ENCODE data around the gene SLC29A3. TPM values are rescaled to one million over a fixed set of nuclear protein-coding genes. Genes with fewer than 3 reads are reported as not detected.

The SLC29A3 gene
- total RNA-seq, 2 experiments from 2014 or later: 2.5 to 3.0 TPM

GRCh38 chr10:71370031-71370430 lies 51.0 kb downstream of the SLC29A3 start:
- ChIA-PET CTCF (interaction anchor here (0.9 kb wide), 1 partner anchor 338 kb away, joined by 3 read pairs; no protein-coding TSS in a partner anchor), POLR2A (no interaction called here)
- Mint-ChIP-seq H3K36me3 (no peaks in the 10 kb centered on the region), H3K9me3 (no peaks in the 10 kb centered on the region), H3K27ac (no peak overlapping the region), H3K4me3 (no peak overlapping the region), H3K4me1 (ENCODE audit: low read depth) (no peaks in the 10 kb centered on the region), H3K27me3 (peaks cover 3% of the 10 kb centered on the region)
- DNase-seq: no peak
- intact Hi-C loops (cut with micrococcal nuclease): no loop called here

GRCh38 chr10:71371750-71372166 lies 52.7 kb downstream of the SLC29A3 start:
- intact Hi-C loops (cut with micrococcal nuclease): no loop called here
- POLR2A ChIA-PET: no interaction called here
- no peak for DNase-seq
- H3K4me3 Mint-ChIP-seq: no peak overlapping the region
- CTCF ChIA-PET: interaction anchor here (1.4 to 1.6 kb wide), 3 partner anchors 12 to 525 kb away, joined by 3 to 6 read pairs (median 5); no protein-coding TSS in a partner anchor
- H3K36me3 Mint-ChIP-seq: no peaks in the 10 kb centered on the region
- H3K27me3 Mint-ChIP-seq: peaks cover 3% of the 10 kb centered on the region
- peaks cover 2% of the 10 kb centered on the region for H3K4me1 Mint-ChIP-seq (ENCODE audit: low read depth)
- no peak overlapping the region for H3K27ac Mint-ChIP-seq
- no peaks in the 10 kb centered on the region for H3K9me3 Mint-ChIP-seq

- intact Hi-C loops (cut with micrococcal nuclease): no loop called here
- H3K4me3 Mint-ChIP-seq: no peak overlapping the region
- H3K27me3 Mint-ChIP-seq: peaks cover 3% of the 10 kb centered on the region
- H3K27ac Mint-ChIP-seq: no peak overlapping the region
- peaks cover 7% of the 10 kb centered on the region for H3K4me1 Mint-ChIP-seq (ENCODE audit: low read depth)
- no peak for DNase-seq
- CTCF ChIA-PET: interaction anchor here (0.6 to 1.6 kb wide), 4 partner anchors 11 to 523 kb away, joined by 3 to 6 read pairs (median 4); no protein-coding TSS in a partner anchor
- POLR2A ChIA-PET: no interaction called here
- no peaks in the 10 kb centered on the region for H3K9me3 Mint-ChIP-seq
- H3K36me3 Mint-ChIP-seq: no peaks in the 10 kb centered on the region
Observed at GRCh38 chr10:71372882-71373495, 53.9 kb downstream of the SLC29A3 start.

GRCh38 chr10:71374481-71375233 lies 55.6 kb downstream of the SLC29A3 start:
- no peaks in the 10 kb centered on the region for H3K36me3 Mint-ChIP-seq
- intact Hi-C loops (cut with micrococcal nuclease): no loop called here
- no peak overlapping the region for H3K27ac Mint-ChIP-seq
- no peak overlapping the region for H3K4me3 Mint-ChIP-seq
- no peak for DNase-seq
- ChIA-PET CTCF (interaction anchor here (0.8 to 3.9 kb wide), 2 partner anchors 9 to 56 kb away, joined by 4 to 21 read pairs; partner anchors contain the start of gene SLC29A3), POLR2A (no interaction called here)
- no peaks in the 10 kb centered on the region for H3K9me3 Mint-ChIP-seq
- peaks cover 3% of the 10 kb centered on the region for H3K27me3 Mint-ChIP-seq
- H3K4me1 Mint-ChIP-seq (ENCODE audit: low read depth): peaks cover 7% of the 10 kb centered on the region

DNA sequence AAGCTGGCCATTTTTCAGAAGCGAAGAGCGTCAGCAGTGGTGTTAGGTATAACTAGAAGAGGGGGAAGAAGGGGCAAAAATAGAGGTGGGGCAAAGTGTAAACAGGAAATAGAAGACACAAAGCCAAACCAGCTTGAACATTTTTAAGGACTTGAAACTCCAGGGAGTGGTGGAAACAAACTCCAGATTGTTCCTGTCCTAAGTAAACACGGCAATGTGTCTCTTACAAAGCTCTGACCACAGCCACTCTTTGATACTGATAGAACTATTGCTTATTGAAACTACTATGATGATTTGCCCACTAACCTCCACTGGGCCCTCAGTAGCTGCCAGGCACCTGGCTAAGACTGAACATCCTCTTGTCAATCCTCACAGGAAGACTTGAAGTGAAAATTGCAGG lies 56.9 kb downstream of the SLC29A3 start:
- no peaks in the 10 kb centered on the region for H3K9me3 Mint-ChIP-seq

GRCh38 chr10:71378336-71379117 lies 59.5 kb downstream of the SLC29A3 start:
- DNase-seq: no peak
- ChIA-PET POLR2A (no interaction called here), CTCF (interaction anchor here (0.7 to 3.9 kb wide), 10 partner anchors 18 to 518 kb away, joined by 3 to 21 read pairs (median 4); partner anchors contain the start of genes CDH23 and SLC29A3)
- Mint-ChIP-seq H3K4me1 (ENCODE audit: low read depth) (peaks cover 7% of the 10 kb centered on the region), H3K4me3 (no peak overlapping the region), H3K36me3 (no peaks in the 10 kb centered on the region), H3K27me3 (no peaks in the 10 kb centered on the region), H3K27ac (no peak overlapping the region), H3K9me3 (no peaks in the 10 kb centered on the region)
- intact Hi-C loops (cut with micrococcal nuclease): no loop called here

More for the DNA sequence above, 56.9 kb downstream of the SLC29A3 start:
- Mint-ChIP-seq H3K4me1 (ENCODE audit: low read depth) (peaks cover 7% of the 10 kb centered on the region), H3K27me3 (peaks cover 2% of the 10 kb centered on the region), H3K27ac (no peak overlapping the region), H3K4me3 (peak overlapping the region; percentile 30), H3K36me3 (no peaks in the 10 kb centered on the region)
- ChIA-PET POLR2A (no interaction called here), CTCF (interaction anchor here (0.9 to 3.9 kb wide), 8 partner anchors 9 to 333 kb away, joined by 3 to 21 read pairs (median 4); partner anchors contain the start of gene SLC29A3)
- no peak for DNase-seq
- intact Hi-C loops (cut with micrococcal nuclease): no loop called here

- peaks cover 7% of the 10 kb centered on the region for H3K4me1 Mint-ChIP-seq (ENCODE audit: low read depth)
- no peaks in the 10 kb centered on the region for H3K27me3 Mint-ChIP-seq
- no peak overlapping the region for H3K4me3 Mint-ChIP-seq
- CTCF ChIA-PET: interaction anchor here (0.8 to 7.9 kb wide), 6 partner anchors 17 to 517 kb away, joined by 3 to 68 read pairs (median 7); partner anchors contain the start of gene CDH23
- H3K9me3 Mint-ChIP-seq: no peaks in the 10 kb centered on the region
- DNase-seq: no peak
- H3K36me3 Mint-ChIP-seq: no peaks in the 10 kb centered on the region
- POLR2A ChIA-PET: no interaction called here
- H3K27ac Mint-ChIP-seq: no peak overlapping the region
- intact Hi-C loops (cut with micrococcal nuclease): no loop called here
Observed at GRCh38 chr10:71379118-71379766, 60.2 kb downstream of the SLC29A3 start.

- intact Hi-C loops (cut with micrococcal nuclease): loop anchor here (5.0 to 10.0 kb wide), 2 partner anchors 431 to 514 kb away; no protein-coding TSS in a partner anchor
- ChIA-PET POLR2A (no interaction called here), CTCF (interaction anchor here (0.9 to 7.9 kb wide), 7 partner anchors 15 to 431 kb away, joined by 3 to 68 read pairs (median 3); no protein-coding TSS in a partner anchor)
- peaks cover 7% of the 10 kb centered on the region for H3K4me1 Mint-ChIP-seq (ENCODE audit: low read depth)
- H3K9me3 Mint-ChIP-seq: no peaks in the 10 kb centered on the region
- DNase-seq: no peak
- no peaks in the 10 kb centered on the region for H3K36me3 Mint-ChIP-seq
- no peak overlapping the region for H3K4me3 Mint-ChIP-seq
- no peak overlapping the region for H3K27ac Mint-ChIP-seq
- no peaks in the 10 kb centered on the region for H3K27me3 Mint-ChIP-seq
Observed at GRCh38 chr10:71380841-71381240, 61.8 kb downstream of the SLC29A3 start.

GRCh38 chr10:71381611-71382010 lies 62.6 kb downstream of the SLC29A3 start:
- intact Hi-C loops (cut with micrococcal nuclease): loop anchor here (5.0 to 10.0 kb wide), 2 partner anchors 431 to 513 kb away; no protein-coding TSS in a partner anchor
- DNase-seq: no peak
- H3K27me3 Mint-ChIP-seq: no peaks in the 10 kb centered on the region
- no peak overlapping the region for H3K27ac Mint-ChIP-seq
- ChIA-PET CTCF (interaction anchor here (1.0 to 7.9 kb wide), 8 partner anchors 17 to 430 kb away, joined by 3 to 68 read pairs (median 4); no protein-coding TSS in a partner anchor), POLR2A (no interaction called here)
- H3K9me3 Mint-ChIP-seq: no peaks in the 10 kb centered on the region
- H3K4me3 Mint-ChIP-seq: no peak overlapping the region
- no peaks in the 10 kb centered on the region for H3K36me3 Mint-ChIP-seq
- peaks cover 6% of the 10 kb centered on the region for H3K4me1 Mint-ChIP-seq (ENCODE audit: low read depth)

DNA sequence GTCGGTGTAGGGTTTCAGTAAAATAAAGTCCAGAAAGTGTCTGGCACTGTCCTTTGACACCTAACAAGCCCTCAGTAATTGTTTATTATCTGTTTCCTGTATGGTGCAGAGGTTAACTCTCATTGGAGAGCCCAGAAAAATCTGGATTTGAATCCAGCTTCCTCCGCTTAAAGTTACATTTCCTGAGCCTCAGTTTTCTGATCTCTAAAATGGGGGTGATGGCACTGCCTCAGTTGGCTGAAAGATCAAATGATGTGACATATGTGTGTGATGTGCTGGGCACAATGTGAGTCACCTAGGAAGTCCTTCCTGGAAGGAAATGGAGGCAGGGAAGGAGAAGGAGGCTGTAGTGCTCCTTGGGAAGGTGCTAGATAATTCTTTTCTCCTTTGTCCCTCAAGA lies 63.0 kb downstream of the SLC29A3 start:
- no peak for DNase-seq
- H3K36me3 Mint-ChIP-seq: no peaks in the 10 kb centered on the region
- ChIA-PET POLR2A (no interaction called here), CTCF (interaction anchor here (0.6 to 7.9 kb wide), 8 partner anchors 16 to 326 kb away, joined by 3 to 68 read pairs (median 4); no protein-coding TSS in a partner anchor)
- H3K27ac Mint-ChIP-seq: no peak overlapping the region
- intact Hi-C loops (cut with micrococcal nuclease): loop anchor here (5.0 to 10.0 kb wide), 2 partner anchors 430 to 513 kb away; no protein-coding TSS in a partner anchor
- H3K4me3 Mint-ChIP-seq: no peak overlapping the region
- H3K27me3 Mint-ChIP-seq: no peaks in the 10 kb centered on the region
- no peaks in the 10 kb centered on the region for H3K9me3 Mint-ChIP-seq
- H3K4me1 Mint-ChIP-seq (ENCODE audit: low read depth): peaks cover 6% of the 10 kb centered on the region

DNA sequence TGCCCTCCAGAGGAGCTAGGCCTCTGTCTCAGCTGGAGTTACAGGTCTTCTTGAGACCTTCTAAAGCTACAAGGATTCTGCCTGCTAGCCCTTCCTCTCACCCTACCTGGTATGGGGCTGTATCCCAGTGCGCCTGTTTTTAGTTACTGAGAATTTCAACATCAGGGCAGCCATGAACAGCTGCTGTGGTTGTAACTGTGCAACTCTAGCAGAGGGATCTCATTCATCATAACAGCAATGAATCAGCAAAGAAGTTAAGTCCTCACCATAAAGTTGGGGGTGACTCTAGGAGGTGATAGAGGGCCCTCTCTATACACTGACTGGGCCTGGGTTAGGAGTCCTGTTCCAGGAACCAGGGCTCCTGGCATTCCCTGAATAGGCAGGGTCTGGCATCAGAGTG lies 63.7 kb downstream of the SLC29A3 start:
- H3K9me3 Mint-ChIP-seq: no peaks in the 10 kb centered on the region
- H3K36me3 Mint-ChIP-seq: no peaks in the 10 kb centered on the region
- no peaks in the 10 kb centered on the region for H3K27me3 Mint-ChIP-seq
- no peak overlapping the region for H3K4me3 Mint-ChIP-seq
- POLR2A ChIA-PET: no interaction called here
- no peak for DNase-seq
- intact Hi-C loops (cut with micrococcal nuclease): loop anchor here (5.0 to 10.0 kb wide), 2 partner anchors 430 to 512 kb away; no protein-coding TSS in a partner anchor
- H3K27ac Mint-ChIP-seq: no peak overlapping the region
- H3K4me1 Mint-ChIP-seq (ENCODE audit: low read depth): peaks cover 1% of the 10 kb centered on the region
- CTCF ChIA-PET: interaction anchor here (0.6 to 7.9 kb wide), 7 partner anchors 50 to 514 kb away, joined by 3 to 68 read pairs (median 3); no protein-coding TSS in a partner anchor

Measured in activated CD4-positive, alpha-beta memory T cell treated with anti-CD3 and anti-CD28 coated beads for 36 hours (primary cell).